ENCODE measurements around the gene ACVR1B. TPM values are rescaled to one million over a fixed set of nuclear protein-coding genes. Genes with fewer than 3 reads are reported as not detected.
A peak's percentile ranks its signal among the peaks of the same experiment; 100 is the strongest.

The ACVR1B gene
- total RNA-seq, 1 donor from 2014 or later, result 23.9 TPM

GRCh38 chr12:51938726-51939125, 12.8 kb upstream of the ACVR1B start:
- ATAC-seq (no peak), DNase-seq (ENCODE audit: low spot score) (no peak)
- intact Hi-C loops (cut with DNase I), result no loop called here

- intact Hi-C loops (cut with DNase I), result no loop called here
- no peak for DNase-seq (ENCODE audit: low spot score)
- ATAC-seq, result no peak
Observed at GRCh38 chr12:51941011-51941581, 10.4 kb upstream of the ACVR1B start.

GRCh38 chr12:51941604-51942003, 9.9 kb upstream of the ACVR1B start:
- intact Hi-C loops (cut with DNase I), result no loop called here
- ATAC-seq (no peak), DNase-seq (ENCODE audit: low spot score) (no peak)

- DNase-seq (ENCODE audit: low spot score), result no peak
- intact Hi-C loops (cut with DNase I), result no loop called here
- ATAC-seq, result no peak
Observed at GRCh38 chr12:51942056-51942455, 9.4 kb upstream of the ACVR1B start.

DNA sequence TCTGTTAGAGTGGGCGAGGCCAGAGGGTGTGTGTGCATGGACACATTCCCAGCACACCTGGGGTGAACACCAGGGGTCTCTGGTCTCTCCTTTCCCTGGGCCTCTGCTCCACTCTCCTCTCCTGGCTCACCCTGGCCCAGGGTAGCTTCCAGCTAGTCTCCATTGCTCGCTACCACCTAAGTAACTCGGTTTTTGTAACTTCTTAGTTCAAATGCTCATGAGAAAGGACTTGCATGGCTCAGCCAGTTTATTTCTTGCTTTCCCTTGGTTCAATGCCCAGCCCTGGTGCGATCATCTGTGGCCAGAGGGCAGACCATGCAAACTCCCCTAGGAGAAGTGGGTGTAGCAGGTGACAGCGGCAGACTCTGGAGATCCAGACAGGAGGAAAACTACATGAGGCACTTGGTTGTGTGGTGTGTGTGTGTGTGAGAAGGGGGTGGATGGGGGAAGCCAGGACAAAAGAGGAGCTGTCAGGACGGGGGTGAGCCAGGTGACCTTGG, 8.9 kb upstream of the ACVR1B start:
- intact Hi-C loops (cut with DNase I), result no loop called here
- ATAC-seq (no peak), DNase-seq (ENCODE audit: low spot score) (no peak)

DNA sequence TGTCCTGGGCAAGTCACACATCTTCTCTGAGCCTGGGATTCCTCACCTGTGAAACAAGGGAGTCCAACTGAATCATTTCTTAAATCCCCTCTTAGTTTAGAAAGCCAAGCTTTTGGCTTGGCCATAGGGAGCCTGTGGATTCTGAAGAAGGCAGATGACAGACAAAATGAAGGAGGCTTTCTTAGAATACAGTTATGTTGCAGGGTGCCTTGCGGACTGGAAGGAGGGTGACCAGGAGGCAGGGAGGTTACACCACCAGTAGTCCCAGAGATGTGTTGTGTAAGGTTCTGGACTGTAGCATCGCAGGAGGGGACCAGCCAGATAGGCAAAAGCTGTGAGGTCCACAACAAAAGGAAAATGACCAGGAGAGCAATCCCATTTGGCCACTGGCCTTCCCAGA, 8.2 kb upstream of the ACVR1B start:
- DNase-seq (ENCODE audit: low spot score) (no peak), ATAC-seq (no peak)
- intact Hi-C loops (cut with DNase I), result no loop called here

DNA sequence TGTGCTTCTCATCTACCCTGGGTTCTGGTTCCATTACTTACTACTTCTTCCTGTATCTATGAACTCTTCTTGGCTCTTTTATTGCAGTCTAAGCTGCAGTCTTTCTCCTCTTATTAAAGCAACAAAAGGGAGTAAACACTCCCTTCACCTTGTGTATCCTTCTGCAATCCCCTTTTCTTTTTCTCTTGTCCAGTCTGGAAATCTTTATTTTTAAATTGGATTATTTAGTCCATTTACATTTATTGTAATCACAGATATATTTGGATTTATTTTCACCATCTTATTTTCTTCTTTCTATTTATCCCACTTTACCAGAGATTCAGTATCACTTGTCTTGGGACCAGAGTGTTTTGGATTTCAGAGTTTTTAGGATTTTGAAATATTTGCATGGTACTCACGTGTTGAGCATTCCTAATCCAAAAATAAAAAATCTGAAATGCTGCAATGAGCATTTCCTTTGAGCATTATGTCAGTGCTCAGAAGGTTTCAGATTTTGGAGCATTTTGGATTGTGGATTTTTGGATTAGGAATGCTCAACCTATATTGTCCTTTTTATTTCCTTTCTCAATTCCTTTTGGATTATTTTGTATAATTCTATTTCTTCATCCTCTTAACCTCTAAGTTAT, 6.8 kb upstream of the ACVR1B start:
- DNase-seq (ENCODE audit: low spot score), result no peak
- ATAC-seq, result no peak
- intact Hi-C loops (cut with DNase I), result no loop called here

- no peak for DNase-seq (ENCODE audit: low spot score)
- no peak for ATAC-seq
- intact Hi-C loops (cut with DNase I), result no loop called here
Observed at GRCh38 chr12:51947246-51947996, 4.1 kb upstream of the ACVR1B start.

DNA sequence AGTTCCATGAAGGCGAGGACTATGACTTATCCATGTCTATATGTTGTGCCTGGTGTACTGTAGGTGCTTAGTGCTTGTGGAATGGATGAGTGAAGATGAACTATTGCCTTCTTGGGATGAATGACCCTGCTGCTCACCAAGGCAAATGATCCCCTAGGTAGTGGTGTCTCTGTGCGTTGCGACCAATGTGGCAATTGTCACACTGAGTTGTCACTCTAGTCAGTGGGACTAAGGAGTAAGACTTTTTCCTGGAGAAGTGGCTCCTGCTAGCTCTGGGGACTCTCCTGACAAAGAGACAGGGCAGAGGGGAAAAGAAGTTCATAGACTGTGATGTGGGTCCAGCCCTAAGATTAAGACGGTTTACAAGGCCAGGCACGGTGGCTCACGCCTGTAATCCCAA, 3.4 kb upstream of the ACVR1B start:
- DNase-seq (ENCODE audit: low spot score) (no peak), ATAC-seq (no peak)
- intact Hi-C loops (cut with DNase I), result no loop called here

GRCh38 chr12:51949342-51950030, 2.0 kb upstream of the ACVR1B start:
- ATAC-seq (no peak), DNase-seq (ENCODE audit: low spot score) (no peak)
- intact Hi-C loops (cut with DNase I), result no loop called here

DNA sequence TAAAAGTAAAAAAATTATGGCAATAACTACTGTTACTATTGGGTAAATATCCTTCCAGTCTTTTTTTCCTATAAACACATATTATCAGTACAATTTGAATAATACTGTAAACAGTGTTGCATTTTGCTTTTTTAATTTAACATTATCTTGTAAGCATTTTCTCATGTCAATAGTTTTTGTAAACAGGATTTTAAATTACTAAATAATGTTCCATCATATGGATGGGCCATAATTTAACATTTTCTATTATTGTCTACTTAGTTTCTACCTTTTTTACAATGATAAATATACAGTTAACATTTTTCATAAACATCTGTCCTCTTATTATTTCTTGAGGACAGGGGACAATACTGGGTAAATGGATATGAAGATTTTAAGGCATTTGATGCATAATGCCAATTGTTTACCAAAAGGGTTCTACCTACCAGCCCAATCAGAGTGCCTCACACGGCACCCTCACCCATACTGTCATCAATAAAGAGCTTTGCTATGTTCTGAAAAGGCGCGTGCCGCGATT, 759 bp upstream of the ACVR1B start:
- ATAC-seq (no peak), DNase-seq (ENCODE audit: low spot score) (no peak)
- intact Hi-C loops (cut with DNase I), result no loop called here

DNA sequence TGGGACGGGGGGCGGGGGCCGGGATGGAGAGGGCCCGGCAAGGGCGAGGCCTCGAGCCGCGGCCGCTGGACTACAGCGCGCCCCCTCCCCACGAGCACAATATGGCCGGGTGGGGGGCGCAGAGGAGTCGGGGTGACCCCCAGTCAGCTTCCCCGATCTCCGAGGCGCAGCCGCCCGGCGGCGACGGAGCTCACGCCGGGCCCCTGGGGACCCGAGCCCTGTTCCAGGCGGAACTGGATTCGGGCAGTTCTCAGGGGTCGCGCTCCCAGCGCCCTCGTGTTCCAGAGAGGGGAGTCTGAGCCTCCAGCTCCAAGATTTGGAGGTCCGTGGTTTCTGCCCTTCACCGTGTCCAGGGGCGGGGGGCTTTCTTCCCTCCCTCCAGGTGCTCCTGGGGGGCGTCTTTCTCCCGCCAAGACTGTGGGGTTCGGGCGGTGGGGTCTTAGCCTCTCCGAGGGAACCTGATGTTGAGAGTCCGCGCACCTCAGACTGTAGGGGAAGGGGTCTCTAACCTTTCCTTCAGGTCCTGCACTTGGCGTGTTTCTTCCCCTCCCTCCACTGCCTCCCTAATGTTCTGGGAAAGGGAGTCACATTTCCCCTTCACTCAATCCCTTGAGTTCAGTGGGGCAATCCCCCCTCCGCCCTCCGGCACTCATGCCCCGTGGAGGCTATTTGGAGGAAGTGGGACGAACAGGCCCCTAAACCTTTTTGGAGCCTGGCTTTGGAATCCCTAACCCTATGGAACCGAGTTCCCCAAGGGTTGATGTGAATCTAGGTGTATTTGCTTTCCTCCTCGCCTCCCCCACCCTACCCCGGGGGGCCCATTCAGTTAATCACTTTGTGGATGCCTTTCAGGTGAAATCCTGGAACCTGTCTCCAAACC, 584 bp downstream of the ACVR1B start:
- DNase-seq (ENCODE audit: low spot score) (peak; percentile 74), ATAC-seq (peak; percentile 71)
- intact Hi-C loops (cut with DNase I), result no loop called here

DNA sequence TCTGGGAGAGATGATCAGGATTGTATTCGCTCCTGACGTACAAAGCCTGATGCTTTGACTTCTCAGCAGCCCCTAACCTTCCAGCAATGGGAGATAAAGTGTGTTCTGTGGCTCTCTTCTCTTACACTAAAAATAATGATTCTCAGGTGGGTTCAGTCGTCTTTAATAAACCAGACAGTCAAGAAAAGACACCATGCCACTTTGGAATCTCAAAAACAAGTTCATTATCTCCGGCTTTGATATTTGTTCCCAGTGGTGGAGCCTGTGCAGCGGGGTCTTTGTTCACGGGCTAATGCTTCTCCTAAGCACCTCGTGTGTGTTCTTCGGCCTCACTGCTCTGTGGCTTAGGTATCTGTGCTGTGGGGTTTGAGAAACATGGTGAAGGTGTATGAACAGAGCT, 1.6 kb downstream of the ACVR1B start:
- DNase-seq (ENCODE audit: low spot score), result no peak
- no peak for ATAC-seq
- intact Hi-C loops (cut with DNase I), result no loop called here

- intact Hi-C loops (cut with DNase I), result no loop called here
- ATAC-seq (no peak), DNase-seq (ENCODE audit: low spot score) (no peak)
Observed at GRCh38 chr12:51953864-51954263, 2.4 kb downstream of the ACVR1B start.

DNA sequence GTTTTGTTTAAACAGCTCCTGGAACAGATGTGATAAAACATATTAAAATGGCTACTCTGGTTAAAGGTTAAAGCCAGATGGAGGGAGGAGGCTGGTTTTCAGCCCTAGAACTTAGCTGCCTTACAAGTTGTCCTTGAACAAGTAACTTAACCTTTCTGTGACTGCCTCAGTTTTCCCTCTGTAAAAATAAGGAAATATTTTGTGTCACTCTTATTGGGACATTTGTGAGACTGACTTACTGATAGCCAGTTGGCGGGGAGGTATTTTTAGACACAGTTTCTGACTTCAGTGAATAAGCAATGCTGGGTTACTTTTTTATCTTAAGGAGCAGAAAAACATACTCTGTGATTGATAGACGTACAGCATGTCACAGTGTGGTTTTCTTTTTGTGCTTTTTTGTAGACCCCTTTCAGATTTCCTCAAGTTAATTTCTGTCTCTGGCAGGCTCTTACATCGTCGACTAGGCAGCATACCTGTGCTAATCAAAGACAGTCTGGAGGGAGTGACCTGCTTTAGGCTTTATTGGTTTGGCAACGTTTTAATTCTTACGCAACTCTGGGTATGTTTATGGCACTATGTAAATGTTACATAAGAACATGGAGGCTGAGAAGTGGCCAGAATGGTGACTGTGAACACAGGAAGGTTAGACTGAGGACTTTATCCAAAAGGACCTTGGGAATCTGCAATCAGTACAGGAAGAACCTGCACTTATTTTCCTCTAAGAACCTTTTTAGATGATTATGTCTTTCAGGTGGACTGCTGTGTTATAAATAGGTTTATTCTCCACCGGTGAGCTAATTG, 3.3 kb downstream of the ACVR1B start:
- DNase-seq (ENCODE audit: low spot score) (no peak), ATAC-seq (no peak)
- intact Hi-C loops (cut with DNase I), result no loop called here

DNA sequence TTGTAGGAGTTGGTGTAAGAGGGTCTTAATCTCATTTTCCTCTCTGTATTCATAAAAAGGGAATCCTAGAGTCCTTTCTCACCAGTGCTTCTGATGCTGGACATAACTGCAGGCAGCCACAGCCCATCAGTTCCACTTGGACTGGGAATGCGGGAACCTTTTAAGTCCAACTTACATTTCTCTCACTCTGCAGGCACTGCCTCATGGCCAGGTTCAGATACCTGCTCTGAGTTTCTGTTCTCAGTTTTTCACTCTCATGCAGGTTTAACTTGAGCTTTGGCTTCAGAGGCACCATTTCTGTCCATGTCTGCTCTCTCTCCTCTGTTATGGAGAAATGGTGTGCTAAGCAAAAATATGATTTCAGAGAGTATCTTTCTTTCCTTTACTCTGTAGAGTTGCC, 4.2 kb downstream of the ACVR1B start:
- ATAC-seq (no peak), DNase-seq (ENCODE audit: low spot score) (no peak)
- intact Hi-C loops (cut with DNase I), result no loop called here

DNA sequence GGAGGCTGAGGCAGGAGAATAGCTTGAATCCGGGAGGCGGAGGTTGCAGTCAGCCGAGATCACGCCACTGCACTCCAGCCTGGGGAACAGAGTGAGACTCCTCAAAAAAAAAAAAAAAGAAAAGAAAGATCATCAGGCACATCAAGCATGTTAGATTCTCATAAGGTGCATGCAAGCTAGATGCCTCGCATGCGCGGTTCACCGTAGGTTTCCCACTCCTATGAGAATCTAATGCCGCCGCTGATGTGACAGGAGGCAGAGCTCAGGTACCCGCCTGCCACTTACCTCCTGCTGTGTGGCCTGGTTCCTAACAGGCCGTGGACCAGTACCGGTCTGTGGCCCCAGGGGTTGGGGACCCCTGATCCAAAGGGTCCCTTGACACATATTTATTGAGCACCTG, 7.0 kb downstream of the ACVR1B start:
- no peak for ATAC-seq
- intact Hi-C loops (cut with DNase I), result no loop called here
- DNase-seq (ENCODE audit: low spot score), result no peak

DNA sequence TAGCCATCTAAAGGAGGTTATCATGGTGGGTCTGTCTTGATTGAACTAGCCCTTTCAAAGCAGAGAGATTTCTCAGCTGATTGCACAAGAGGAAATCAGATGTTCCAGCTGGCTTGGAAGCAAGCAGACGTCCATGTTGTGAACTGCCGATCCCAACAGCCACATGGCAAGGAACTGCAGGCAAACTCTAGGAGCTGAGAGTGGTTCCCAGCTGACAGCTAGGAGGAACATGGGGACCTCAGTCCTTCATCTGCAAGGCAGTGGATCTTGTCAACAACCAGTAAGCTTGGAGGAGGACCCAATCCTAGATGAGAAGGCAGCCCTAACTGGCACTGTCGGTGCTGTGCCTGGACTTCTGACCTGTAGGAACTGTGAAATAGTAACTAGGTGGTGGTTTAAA, 7.7 kb downstream of the ACVR1B start:
- ATAC-seq (peak; percentile 82), DNase-seq (ENCODE audit: low spot score) (no peak)
- intact Hi-C loops (cut with DNase I), result no loop called here
